Activated T-cell treated with anti-CD3 and anti-CD28 coated beads, Interleukin-2, amount 50 U/mL, for 24 hours (primary cell): Measurements from ENCODE around the gene UGT1A3.

Source experiments
- DNase-seq: peaks from one replicate; pipeline ENCODE4 v3.0.0-alpha.2; 2020
- H3K27ac Mint-ChIP-seq: 2 replicates; pipeline ENCODE4 v1.8.0; 2020; ENCODE audit warnings: mild to moderate bottlenecking, mixed read lengths
- H3K27me3 Mint-ChIP-seq: 2 replicates; pipeline ENCODE4 v1.8.0; 2020; ENCODE audit warnings: mixed read lengths
- H3K36me3 Mint-ChIP-seq: 2 replicates; pipeline ENCODE4 v1.8.0; 2020; ENCODE audit warnings: low read depth, mixed read lengths
- H3K4me1 Mint-ChIP-seq: 2 replicates; pipeline ENCODE4 v1.8.0; 2020; ENCODE audit warnings: low read depth, mixed read lengths
- H3K4me3 Mint-ChIP-seq: 2 replicates; pipeline ENCODE4 v1.8.0; 2020; ENCODE audit warnings: mild to moderate bottlenecking, moderate library complexity, mixed read lengths
- H3K9me3 Mint-ChIP-seq: 2 replicates; pipeline ENCODE4 v1.8.0; 2020; ENCODE audit warnings: mixed read lengths

UGT1A3 gene

GRCh38 chr2:233817995-233818638, 89.3 kb downstream of the UGT1A3 start:
- H3K4me1 Mint-ChIP-seq, result no peaks in the 10 kb centered on the region
- H3K9me3 Mint-ChIP-seq, result no peaks in the 10 kb centered on the region
- peak; percentile 13 for DNase-seq
- H3K36me3 Mint-ChIP-seq, result no peaks in the 10 kb centered on the region
- H3K27ac Mint-ChIP-seq, result no peak overlapping the region
- H3K4me3 Mint-ChIP-seq, result no peak overlapping the region
- H3K27me3 Mint-ChIP-seq, result peaks cover 2% of the 10 kb centered on the region

DNA sequence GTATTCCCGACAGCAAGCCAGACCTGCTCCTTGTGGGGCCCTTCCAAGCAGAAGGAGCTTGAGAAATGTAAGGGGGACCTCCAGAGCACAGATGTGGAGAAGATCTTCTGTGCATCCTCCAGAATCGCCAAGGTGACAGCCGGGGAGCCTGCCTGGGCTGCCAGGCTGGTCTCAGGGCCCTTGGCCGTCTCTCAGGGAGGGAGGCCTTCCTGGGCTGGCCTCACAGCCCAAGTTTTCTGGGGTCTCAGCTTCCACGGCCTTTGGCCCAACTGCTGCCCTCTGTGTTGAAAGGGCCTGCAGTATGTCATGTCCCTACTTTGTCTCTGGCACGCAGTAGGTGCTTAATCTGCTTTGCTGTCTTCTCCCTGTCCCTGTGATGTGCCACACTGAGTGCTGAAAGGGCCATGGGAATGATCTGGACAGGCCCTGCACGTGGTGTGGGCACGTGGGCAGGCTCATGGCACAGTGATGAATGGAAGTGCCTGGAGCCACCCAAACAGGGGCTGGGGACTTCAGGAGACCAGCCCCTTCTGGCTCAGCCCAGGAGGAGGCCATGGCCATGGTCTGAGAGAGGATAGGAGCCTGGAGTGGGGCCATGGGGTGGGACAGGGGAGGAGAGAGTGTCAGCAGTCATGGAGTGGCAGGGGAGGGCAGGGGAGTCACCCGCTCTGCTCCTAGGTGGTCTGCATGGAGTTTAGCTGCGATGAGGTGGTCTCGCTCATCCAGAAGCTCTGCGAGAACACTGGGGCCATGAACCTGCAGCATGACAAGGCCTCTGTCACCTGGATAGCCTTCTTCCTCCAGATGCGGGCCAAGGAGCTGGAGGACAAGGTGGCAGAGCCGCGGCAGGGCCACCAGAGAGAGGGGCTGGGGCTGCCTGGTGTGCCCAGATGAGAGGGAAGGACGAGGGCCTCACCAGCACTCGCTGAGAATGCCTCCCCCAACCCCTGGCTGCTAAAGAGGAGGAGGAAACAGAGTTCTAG, 90.1 kb downstream of the UGT1A3 start:
- peaks cover 2% of the 10 kb centered on the region for H3K27me3 Mint-ChIP-seq
- DNase-seq, result peak; percentile 15
- no peak overlapping the region for H3K4me3 Mint-ChIP-seq

DNA sequence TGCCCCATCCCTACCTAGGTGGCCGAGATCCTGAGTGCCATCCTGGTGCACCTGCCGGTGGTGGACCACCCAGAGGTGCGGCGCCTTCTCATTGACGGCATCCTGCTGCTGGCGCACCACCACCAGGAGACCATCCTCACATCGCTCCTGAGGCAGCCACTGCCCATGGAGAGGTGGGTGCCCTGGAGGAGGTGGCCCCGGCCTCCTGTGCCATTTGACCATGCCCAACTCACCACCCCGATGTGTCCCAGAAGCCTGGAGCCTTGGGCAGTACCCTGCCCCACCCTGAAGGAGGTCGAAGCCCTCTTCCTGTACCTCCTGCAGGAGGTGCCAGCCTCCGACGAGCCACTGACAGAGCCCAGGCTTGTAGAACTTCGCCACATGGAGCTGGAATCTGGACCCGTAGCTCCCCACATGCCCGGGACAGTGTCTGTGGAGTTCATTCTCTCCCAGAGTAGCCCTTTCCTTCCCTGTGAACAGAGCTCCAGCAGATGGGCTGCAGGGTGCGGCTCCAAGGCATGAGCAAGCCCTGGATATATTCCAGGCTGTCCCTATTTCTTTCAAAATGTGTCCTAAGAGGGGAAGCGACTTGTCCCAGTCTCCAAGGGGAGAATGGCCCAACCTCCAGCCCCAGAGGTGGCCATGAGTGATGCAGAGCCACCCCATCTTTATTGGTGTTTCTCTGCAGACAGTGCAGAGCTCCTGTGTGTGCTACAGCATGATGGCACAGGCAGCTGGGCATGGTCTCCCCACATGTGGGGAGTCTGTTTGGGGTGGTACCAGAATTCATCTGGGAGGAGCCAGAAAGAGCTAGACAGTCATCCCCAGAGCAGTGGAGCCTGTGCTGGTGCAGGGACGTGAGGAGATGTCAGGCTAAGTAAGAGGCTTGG, 91.3 kb downstream of the UGT1A3 start:
- Mint-ChIP-seq H3K9me3 (no peaks in the 10 kb centered on the region), H3K36me3 (no peaks in the 10 kb centered on the region), H3K27me3 (no peaks in the 10 kb centered on the region), H3K27ac (no peak overlapping the region), H3K4me1 (no peaks in the 10 kb centered on the region), H3K4me3 (no peak overlapping the region)
- no peak for DNase-seq

More for the DNA sequence above, 90.1 kb downstream of the UGT1A3 start:
- H3K4me1 Mint-ChIP-seq, result no peaks in the 10 kb centered on the region
- H3K9me3 Mint-ChIP-seq, result no peaks in the 10 kb centered on the region
- no peak overlapping the region for H3K27ac Mint-ChIP-seq
- H3K36me3 Mint-ChIP-seq, result no peaks in the 10 kb centered on the region

- DNase-seq, result peak; percentile 5
- Mint-ChIP-seq H3K4me1 (no peaks in the 10 kb centered on the region), H3K27ac (no peak overlapping the region), H3K27me3 (peaks cover 3% of the 10 kb centered on the region), H3K9me3 (no peaks in the 10 kb centered on the region), H3K4me3 (no peak overlapping the region), H3K36me3 (no peaks in the 10 kb centered on the region)
These were observed 91.9 kb downstream of the UGT1A3 start for GRCh38 chr2:233820774-233821105.

- no peaks in the 10 kb centered on the region for H3K9me3 Mint-ChIP-seq
- H3K27ac Mint-ChIP-seq, result no peak overlapping the region
- no peaks in the 10 kb centered on the region for H3K36me3 Mint-ChIP-seq
These were observed 92.4 kb downstream of the UGT1A3 start for GRCh38 chr2:233821196-233821595.

DNA sequence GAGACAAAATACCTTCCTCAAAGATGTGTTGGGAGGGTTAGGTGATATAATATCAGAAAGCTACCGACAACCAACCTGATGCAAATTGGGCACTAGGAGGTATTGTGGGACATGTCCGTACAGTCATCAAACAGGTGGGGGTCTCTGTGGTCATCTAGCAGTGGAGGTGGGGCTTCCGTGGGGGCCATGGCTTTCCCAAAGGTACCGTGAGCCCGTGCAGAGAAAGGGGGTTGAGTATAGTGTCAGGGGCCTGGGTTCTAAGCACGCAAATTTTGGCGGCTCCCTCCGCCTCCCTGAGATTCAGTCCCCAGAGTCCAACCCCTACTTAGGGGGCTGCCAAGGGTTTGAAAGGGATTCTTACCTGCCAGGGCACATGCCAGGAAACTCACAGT, 92.9 kb downstream of the UGT1A3 start:
- no peaks in the 10 kb centered on the region for H3K9me3 Mint-ChIP-seq
- DNase-seq, result no peak
- H3K27ac Mint-ChIP-seq, result no peak overlapping the region
- no peaks in the 10 kb centered on the region for H3K36me3 Mint-ChIP-seq
- no peak overlapping the region for H3K4me3 Mint-ChIP-seq
- H3K27me3 Mint-ChIP-seq, result peaks cover 6% of the 10 kb centered on the region
- no peaks in the 10 kb centered on the region for H3K4me1 Mint-ChIP-seq

More at GRCh38 chr2:233821196-233821595, 92.4 kb downstream of the UGT1A3 start:
- no peak overlapping the region for H3K4me3 Mint-ChIP-seq
- peaks cover 4% of the 10 kb centered on the region for H3K27me3 Mint-ChIP-seq
- DNase-seq, result no peak
- no peaks in the 10 kb centered on the region for H3K4me1 Mint-ChIP-seq

- no peaks in the 10 kb centered on the region for H3K9me3 Mint-ChIP-seq
- H3K4me1 Mint-ChIP-seq, result no peaks in the 10 kb centered on the region
- no peak overlapping the region for H3K4me3 Mint-ChIP-seq
- peaks cover 6% of the 10 kb centered on the region for H3K27me3 Mint-ChIP-seq
- H3K36me3 Mint-ChIP-seq, result no peaks in the 10 kb centered on the region
- H3K27ac Mint-ChIP-seq, result no peak overlapping the region
- DNase-seq, result no peak
These were observed 93.4 kb downstream of the UGT1A3 start for GRCh38 chr2:233822101-233822771.
